Vagina (tissue), 2 donors: Measurements from ENCODE around the gene LPAR5. TPM values are rescaled to one million over a fixed set of nuclear protein-coding genes. Genes with fewer than 3 reads are reported as not detected.

Source experiments
- DNase-seq, 2 donors: peaks; one replicate each; pipeline ENCODE4 v3.0.0-alpha.2; 2017; ENCODE audit errors: extremely low spot score in 2 of 2
- H3K27ac ChIP-seq: fragments of 200-600 bp; sonication (generic); one replicate; pipeline ENCODE4 v1.5.1; 2019
- H3K27me3 ChIP-seq: fragments of 200-600 bp; sonication (generic); one replicate; pipeline ENCODE4 v1.5.1; 2019
- H3K36me3 ChIP-seq, 2 donors: fragments of 200-600 bp; sonication (generic); one replicate each; pipeline ENCODE4 v1.5.1; 2017 to 2019
- H3K4me1 ChIP-seq: fragments of 200-600 bp; sonication (generic); one replicate; pipeline ENCODE4 v1.5.1; 2019
- H3K4me3 ChIP-seq, 2 donors: fragments of 200-600 bp; sonication (generic); 1 replicate in 1 of 2; 2 replicates in 1 of 2; pipeline ENCODE4 v1.5.1; 2016 to 2019
- H3K9me3 ChIP-seq: fragments of 200-600 bp; sonication (generic); one replicate; pipeline ENCODE4 v1.5.1; 2019
- POLR2A ChIP-seq, 2 donors: fragments of 450-650 bp; IDR thresholded peaks; one replicate each; pipeline ENCODE4 v1.6.1; 2017; ENCODE audit warnings: antibody characterized with exemption in 2 of 2, mild to moderate bottlenecking in 2 of 2, moderate library complexity in 2 of 2
- POLR2AphosphoS5 ChIP-seq, 2 donors: sonication (generic); formaldehyde crosslinking; IDR thresholded peaks; one replicate each; pipeline ENCODE4 v1.9.0; 2017; ENCODE audit warnings: antibody characterized with exemption in 2 of 2, mild to moderate bottlenecking in 2 of 2, low read depth in 1 of 2; ENCODE audit not compliant: insufficient read depth in 1 of 2
- intact Hi-C: fragments of 100-400 bp; cut with DNase I; formaldehyde crosslinking; loops from one replicate; pipeline ENCODE4 v1.15.1; 2023
- total RNA-seq: library from RNA; depleted of rRNA; stranded (reverse); fragments of >200 nt; gene quantifications from one replicate; pipeline ENCODE4 v1.2.3, GENCODE V29; 2016
- TF ChIP-seq, protein P1 (sequence below), 3 experiments: fragments of 450-650 bp in 2 of 3; fragments of 200-600 bp in 1 of 3; sonication (generic) in 1 of 3; IDR thresholded peaks; one replicate each; pipeline ENCODE4 v1.5.1; 2017 to 2019; ENCODE audit warnings: antibody characterized with exemption in 3 of 3, mild to moderate bottlenecking in 2 of 3, moderate library complexity in 2 of 3

LPAR5 gene
- total RNA-seq, 1 donor from 2014 or later: 7.4 TPM

DNA sequence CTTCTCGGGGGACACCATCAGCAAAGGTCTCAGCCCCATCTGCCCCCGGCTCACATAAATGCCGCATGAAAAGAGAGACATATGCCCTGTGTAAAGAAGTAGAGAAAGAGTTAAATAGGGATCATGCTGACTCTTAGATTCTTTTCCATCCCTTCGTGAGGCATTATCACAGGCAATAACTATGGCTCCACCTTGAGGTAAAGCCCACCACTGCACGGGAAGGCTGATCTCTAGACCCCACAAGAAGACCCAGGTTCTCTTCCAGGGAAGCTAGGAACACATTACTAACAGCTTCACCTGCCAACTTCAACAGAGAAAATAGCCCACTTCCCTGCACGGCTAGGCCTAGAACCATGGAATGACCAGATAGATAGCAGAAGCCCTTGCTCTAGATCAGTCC lies 53.6 kb downstream of the LPAR5 start:
- H3K9me3 ChIP-seq: no peaks in the 10 kb centered on the region
- H3K36me3 ChIP-seq: peaks cover 7 to 96% of the 10 kb centered on the region in 2 donors
- H3K4me3 ChIP-seq: no peak overlapping the region
- H3K4me1 ChIP-seq: no peaks in the 10 kb centered on the region
- H3K27ac ChIP-seq: no peak overlapping the region
- DNase-seq: no peak
- H3K27me3 ChIP-seq: no peaks in the 10 kb centered on the region
- intact Hi-C loops: no loop called here
- TF ChIP-seq POLR2AphosphoS5 (IDR thresholded peaks at IDR 0.05; ENCODE audit: insufficient read depth in 1 of 2, low read depth in 1 of 2): no peak
- no peak for TF ChIP-seq POLR2A (IDR thresholded peaks at IDR 0.05)
- TF ChIP-seq, protein P1, sequence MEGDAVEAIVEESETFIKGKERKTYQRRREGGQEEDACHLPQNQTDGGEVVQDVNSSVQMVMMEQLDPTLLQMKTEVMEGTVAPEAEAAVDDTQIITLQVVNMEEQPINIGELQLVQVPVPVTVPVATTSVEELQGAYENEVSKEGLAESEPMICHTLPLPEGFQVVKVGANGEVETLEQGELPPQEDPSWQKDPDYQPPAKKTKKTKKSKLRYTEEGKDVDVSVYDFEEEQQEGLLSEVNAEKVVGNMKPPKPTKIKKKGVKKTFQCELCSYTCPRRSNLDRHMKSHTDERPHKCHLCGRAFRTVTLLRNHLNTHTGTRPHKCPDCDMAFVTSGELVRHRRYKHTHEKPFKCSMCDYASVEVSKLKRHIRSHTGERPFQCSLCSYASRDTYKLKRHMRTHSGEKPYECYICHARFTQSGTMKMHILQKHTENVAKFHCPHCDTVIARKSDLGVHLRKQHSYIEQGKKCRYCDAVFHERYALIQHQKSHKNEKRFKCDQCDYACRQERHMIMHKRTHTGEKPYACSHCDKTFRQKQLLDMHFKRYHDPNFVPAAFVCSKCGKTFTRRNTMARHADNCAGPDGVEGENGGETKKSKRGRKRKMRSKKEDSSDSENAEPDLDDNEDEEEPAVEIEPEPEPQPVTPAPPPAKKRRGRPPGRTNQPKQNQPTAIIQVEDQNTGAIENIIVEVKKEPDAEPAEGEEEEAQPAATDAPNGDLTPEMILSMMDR (IDR thresholded peaks at IDR 0.05): no peak

DNA sequence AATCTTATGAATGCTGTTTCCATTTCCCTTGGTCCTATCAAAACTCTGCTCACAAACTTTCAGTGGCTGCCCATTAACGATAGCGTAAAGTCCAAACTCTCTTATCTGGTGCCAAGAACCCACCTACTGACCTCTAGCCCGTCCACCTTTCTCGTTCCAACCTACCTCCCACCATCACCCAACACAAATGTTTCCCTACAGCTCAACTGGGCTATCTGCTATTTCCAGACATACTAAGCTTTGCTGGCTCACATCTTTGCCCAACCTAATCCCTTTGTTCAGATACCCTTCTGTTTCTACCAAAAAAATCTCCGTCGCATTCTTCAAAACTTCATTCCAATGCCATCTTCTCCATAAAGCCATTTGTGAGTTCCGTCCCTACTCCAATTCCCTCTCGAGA lies 60.1 kb downstream of the LPAR5 start:
- no peak overlapping the region for H3K4me3 ChIP-seq
- peaks cover 10 to 95% of the 10 kb centered on the region in 2 donors for H3K36me3 ChIP-seq
- TF ChIP-seq POLR2A (IDR thresholded peaks at IDR 0.05): no peak
- no peak for TF ChIP-seq POLR2AphosphoS5 (IDR thresholded peaks at IDR 0.05; ENCODE audit: insufficient read depth in 1 of 2, low read depth in 1 of 2)
- TF ChIP-seq, protein P1 (IDR thresholded peaks at IDR 0.05): no peak
- H3K27ac ChIP-seq: no peak overlapping the region
- H3K4me1 ChIP-seq: no peaks in the 10 kb centered on the region
- intact Hi-C loops: no loop called here
- DNase-seq: no peak
- H3K9me3 ChIP-seq: no peaks in the 10 kb centered on the region
- no peaks in the 10 kb centered on the region for H3K27me3 ChIP-seq

DNA sequence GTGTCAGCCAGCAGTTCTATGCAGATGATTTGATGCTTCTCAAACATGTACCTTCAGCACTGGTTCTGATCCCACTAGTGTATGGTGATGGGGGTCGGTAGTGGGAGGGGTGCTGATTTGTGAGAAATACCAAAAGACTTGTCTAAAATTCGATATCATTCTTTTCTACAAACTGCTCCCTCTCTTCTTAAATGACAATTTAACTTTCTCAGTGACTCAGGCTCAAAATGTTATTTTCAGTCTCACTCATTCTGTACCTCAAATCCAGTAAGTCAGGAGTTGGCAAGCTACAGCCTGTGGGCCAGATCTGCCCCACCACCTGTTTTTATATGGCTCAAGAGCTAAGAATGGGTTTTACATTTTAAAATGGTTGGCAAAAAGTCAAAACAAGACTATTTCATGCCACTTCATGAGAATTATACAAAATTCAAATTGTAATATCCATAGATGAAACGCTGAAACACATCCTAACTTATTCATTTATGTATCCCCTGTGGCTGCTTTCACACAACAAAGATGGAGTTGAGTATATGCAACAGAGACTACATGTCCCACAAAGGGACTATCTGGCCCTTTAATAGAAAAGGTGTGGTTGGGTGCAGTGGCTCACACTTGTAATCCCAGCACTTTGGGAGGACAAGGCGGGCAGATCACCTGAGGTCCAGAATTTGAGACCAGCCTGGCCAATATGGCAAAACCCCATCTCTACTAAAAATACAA lies 61.0 kb downstream of the LPAR5 start:
- no peaks in the 10 kb centered on the region for H3K9me3 ChIP-seq
- intact Hi-C loops: no loop called here
- no peaks in the 10 kb centered on the region for H3K4me1 ChIP-seq
- TF ChIP-seq POLR2A (IDR thresholded peaks at IDR 0.05) (no peak), POLR2AphosphoS5 (IDR thresholded peaks at IDR 0.05; ENCODE audit: insufficient read depth in 1 of 2, low read depth in 1 of 2) (no peak)
- no peak for DNase-seq
- no peak overlapping the region for H3K4me3 ChIP-seq
- no peaks in the 10 kb centered on the region for H3K27me3 ChIP-seq
- H3K27ac ChIP-seq: no peak overlapping the region
- H3K36me3 ChIP-seq: peaks cover 10 to 95% of the 10 kb centered on the region in 2 donors

DNA sequence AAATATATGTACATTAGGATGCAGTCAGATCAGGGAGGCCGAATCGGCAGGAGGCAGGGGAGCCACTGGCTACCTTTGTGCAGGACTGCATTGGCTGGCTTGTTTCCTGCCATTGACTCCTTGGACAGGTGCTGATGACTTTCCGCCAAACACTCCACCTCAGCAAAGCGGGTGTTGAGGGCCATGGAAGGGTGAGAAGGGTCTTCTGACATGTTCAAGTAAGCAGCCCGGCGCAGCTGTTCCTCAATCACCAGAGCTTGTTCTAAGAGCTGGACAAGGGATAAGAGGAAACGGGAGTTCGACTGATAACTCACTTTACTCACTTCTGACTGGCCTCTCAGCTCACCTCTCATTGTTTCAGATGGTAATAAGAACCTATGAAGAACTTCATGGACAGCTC lies 62.8 kb downstream of the LPAR5 start:
- no peaks in the 10 kb centered on the region for H3K27me3 ChIP-seq
- H3K9me3 ChIP-seq: no peaks in the 10 kb centered on the region
- DNase-seq: no peak
- intact Hi-C loops: no loop called here
- no peak overlapping the region for H3K27ac ChIP-seq
- H3K4me3 ChIP-seq: no peak overlapping the region
- TF ChIP-seq POLR2A (IDR thresholded peaks at IDR 0.05) (no peak), POLR2AphosphoS5 (IDR thresholded peaks at IDR 0.05; ENCODE audit: insufficient read depth in 1 of 2, low read depth in 1 of 2) (no peak)
- TF ChIP-seq, protein P1 (IDR thresholded peaks at IDR 0.05): no peak
- no peaks in the 10 kb centered on the region for H3K4me1 ChIP-seq
- H3K36me3 ChIP-seq: peaks cover 6 to 83% of the 10 kb centered on the region in 2 donors

DNA sequence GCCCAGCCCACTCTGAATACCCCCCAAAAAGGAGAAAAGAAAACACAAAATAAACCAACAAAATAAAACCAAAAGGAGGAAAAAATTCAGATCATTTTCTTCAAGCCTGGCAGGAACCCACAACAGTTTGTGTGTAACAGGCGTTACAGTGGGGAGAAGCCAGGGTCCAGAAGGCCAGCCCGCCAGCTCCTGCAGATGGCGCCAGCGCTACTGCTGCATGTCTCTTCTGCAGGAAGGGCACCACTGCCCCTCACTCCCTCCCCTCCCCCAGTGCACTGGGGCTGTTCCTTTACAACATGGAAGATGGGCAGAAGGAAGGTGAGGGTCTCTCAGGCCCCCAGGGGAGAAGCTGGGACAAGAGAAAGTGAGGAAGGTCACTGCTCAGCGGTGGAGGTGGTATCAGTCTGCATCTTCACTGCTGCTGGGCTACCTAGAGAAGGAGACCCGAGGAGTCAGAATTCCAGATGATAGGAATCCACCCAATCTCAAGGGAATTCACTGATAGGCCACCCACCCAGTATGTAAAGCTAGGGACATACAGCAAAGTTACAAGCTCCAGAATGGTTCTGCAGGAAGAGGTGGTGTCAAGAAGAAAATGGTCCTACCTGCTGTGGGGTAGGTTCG lies 65.4 kb downstream of the LPAR5 start:
- H3K27me3 ChIP-seq: no peaks in the 10 kb centered on the region
- DNase-seq: no peak
- H3K27ac ChIP-seq: no peak overlapping the region
- H3K36me3 ChIP-seq: peaks cover 3 to 65% of the 10 kb centered on the region in 2 donors
- no peak for TF ChIP-seq POLR2A (IDR thresholded peaks at IDR 0.05)
- TF ChIP-seq, protein P1 (IDR thresholded peaks at IDR 0.05): no peak
- no peak for TF ChIP-seq POLR2AphosphoS5 (IDR thresholded peaks at IDR 0.05; ENCODE audit: insufficient read depth in 1 of 2, low read depth in 1 of 2)
- H3K9me3 ChIP-seq: no peaks in the 10 kb centered on the region
- H3K4me1 ChIP-seq: peaks cover 10% of the 10 kb centered on the region
- intact Hi-C loops: no loop called here
- no peak overlapping the region for H3K4me3 ChIP-seq
